Activated CD8-positive, alpha-beta memory T cell treated with anti-CD3 and anti-CD28 coated beads, Interleukin-2, amount 50 U/mL, for 24 hours (primary cell): ENCODE results near the gene PARP2.
"Not testable (repeated sequence)": the region's sequence is repeated elsewhere in the genome, so short reads cannot be mapped to it uniquely, and the experiment has no call there.

Experiments
- DNase-seq: peaks from one replicate; pipeline ENCODE4 v3.0.0-alpha.2; 2020; ENCODE audit errors: extremely low read depth

The PARP2 gene

GRCh38 chr14:20347747-20348146 lies 4.3 kb downstream of the PARP2 start:
- no peak for DNase-seq

DNA sequence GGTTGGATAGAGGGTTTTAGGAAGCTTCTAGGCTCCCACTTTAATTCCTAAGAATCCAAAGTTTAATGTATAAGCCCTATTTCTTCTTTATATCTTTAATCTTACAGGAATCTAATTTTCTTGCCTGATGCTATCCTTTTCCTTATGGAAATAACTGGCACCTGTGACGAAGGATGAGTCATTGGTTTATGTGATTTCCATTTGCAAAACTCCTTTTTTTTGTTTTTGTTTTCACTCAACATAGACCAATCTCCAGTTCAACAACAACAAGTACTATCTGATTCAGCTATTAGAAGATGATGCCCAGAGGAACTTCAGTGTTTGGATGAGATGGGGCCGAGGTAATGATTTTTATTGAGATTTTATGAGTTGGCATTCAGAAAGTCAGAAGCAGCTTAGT lies 6.8 kb downstream of the PARP2 start:
- DNase-seq: no peak

DNA sequence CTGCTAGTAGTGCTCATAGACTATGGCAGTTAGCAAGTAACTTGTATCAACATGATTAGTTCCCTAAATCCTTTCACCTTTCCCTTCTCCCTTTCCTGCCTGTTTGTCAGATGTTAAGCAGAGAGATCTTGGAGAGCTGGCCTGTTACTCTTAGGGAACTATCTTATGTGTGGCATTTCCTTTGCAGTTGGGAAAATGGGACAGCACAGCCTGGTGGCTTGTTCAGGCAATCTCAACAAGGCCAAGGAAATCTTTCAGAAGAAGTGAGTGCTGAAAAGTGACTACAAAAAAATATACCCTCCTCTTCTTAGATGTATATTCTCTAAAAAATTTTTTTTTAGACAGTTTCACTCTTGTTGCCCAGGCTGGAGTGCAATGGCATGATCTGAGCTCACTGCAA lies 7.4 kb downstream of the PARP2 start:
- no peak for DNase-seq

DNA sequence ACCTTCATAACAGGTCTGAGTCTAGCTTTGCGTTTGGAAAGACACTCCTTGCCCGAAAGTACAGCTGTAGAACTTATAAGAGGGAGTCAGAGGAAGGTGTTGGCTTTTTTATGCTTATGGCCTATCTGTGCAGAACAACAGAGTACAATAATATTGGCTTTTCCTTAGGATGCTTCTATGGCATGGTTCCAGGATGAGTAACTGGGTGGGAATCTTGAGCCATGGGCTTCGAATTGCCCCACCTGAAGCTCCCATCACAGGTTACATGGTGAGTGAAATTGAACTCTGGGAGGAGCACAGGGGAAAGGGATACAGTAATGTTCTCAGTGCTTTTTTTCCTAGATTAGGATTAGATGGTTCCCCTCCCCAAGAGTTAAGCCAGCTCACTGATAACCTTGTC lies 13.0 kb downstream of the PARP2 start:
- no peak for DNase-seq

GRCh38 chr14:20358474-20358873 lies 15.0 kb downstream of the PARP2 start:
- DNase-seq: not testable (repeated sequence)

DNA sequence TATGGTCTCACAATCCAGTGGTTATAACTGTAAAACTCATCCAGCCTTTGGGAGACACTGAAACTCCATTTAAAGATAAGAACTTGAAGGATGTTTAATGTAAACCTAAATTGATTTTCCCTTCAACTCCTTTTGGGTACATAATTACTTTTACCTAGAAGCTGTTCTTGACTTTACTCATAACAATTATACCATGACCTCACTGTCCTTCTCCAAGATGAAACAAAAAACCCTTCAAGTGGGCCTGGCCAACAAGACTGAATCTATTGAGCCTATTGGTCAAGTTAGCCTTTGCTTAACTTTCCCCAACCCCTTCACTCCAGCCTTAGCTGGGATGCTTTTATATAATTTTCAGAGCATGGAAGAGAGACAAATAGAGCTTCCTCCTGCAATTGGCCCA lies 22.5 kb downstream of the PARP2 start:
- DNase-seq: no peak

DNA sequence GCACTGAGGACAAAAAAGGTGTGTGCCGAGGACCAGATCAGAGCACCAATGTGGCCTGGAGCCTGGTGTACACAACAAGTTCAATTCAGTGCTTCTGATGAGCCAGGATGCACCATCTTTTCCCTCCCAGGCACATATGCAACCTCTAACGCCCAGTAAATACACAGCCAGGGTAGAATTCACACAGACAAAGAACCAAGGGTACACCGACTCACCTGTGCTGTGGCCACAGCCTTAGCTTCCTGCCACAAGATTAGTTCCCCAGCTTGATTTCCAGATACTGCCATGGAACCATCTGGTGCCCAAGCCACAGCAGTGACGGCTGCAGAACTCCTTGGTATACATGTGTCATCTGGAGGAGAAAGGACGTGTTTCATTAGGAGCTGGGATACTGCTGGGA lies 29.4 kb downstream of the PARP2 start:
- no peak for DNase-seq

- DNase-seq: no peak
These were observed 32.0 kb downstream of the PARP2 start for GRCh38 chr14:20375471-20375870.

DNA sequence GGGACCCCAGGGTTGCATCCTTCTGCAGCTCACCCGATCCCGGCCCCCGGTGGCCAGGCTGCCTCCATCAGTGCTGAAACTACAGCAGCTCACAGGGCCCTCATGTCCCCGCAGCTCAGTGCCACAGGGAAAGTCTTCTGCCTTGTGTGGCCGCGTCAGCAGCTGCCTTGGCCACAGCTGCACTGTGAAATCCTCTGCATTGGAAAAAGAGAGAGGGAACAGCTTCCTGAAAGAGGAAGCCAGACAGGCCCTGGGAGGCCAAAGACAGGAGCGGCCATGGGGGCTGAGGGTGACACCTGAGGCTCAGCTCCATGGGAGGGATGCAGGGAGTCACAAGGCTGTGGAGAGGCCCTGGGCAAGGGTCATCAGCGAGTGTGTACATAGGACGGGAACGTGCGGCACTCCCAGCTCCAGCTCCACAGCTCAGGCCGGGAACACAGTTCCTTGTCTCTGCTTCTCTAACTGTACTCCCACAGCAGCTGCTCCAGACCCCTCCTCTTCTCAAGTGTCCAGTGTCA lies 32.7 kb downstream of the PARP2 start:
- DNase-seq: no peak

- no peak for DNase-seq
These were observed 33.7 kb downstream of the PARP2 start for GRCh38 chr14:20377171-20377570.

DNA sequence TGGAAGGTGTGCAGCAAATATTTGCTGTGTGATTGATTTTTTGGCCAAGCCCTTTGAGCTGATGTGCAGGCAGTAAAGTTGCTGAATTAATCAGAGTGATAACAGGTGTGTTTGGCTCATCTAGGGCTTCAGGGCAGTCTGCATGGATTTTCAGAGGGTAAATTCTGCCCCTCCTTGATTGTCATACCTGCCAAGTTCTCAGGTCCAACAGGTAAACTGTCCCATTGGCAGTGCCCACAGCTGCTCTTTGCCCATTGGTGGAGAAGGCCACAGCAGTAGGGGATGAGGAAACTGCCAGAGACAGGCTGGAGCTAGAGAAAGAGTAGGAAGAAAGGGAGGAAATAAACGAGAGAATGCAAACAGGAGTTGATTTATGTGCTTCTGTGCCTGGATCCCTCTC lies 36.3 kb downstream of the PARP2 start:
- no peak for DNase-seq

DNA sequence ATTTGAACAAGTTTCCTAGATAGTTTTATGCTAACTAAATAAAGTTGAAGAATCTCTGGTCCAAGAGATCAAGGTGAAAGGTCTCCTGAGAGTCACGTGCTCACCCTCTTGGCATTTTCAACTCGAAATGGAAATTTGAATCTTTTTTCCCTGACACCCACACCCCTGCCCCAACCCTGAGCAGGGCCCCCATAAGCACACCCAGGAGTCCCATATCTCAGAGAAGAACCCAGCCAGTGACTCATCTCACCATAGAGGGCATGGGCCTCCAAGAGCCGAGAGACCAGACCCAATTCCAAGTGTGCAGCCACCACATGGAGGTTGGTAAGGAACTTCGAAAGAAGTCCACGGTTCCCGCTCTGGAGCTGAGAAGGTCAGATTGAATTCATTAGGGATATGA lies 37.2 kb downstream of the PARP2 start:
- DNase-seq: no peak

- DNase-seq: no peak
These were observed 37.9 kb downstream of the PARP2 start for GRCh38 chr14:20381341-20381740.

DNA sequence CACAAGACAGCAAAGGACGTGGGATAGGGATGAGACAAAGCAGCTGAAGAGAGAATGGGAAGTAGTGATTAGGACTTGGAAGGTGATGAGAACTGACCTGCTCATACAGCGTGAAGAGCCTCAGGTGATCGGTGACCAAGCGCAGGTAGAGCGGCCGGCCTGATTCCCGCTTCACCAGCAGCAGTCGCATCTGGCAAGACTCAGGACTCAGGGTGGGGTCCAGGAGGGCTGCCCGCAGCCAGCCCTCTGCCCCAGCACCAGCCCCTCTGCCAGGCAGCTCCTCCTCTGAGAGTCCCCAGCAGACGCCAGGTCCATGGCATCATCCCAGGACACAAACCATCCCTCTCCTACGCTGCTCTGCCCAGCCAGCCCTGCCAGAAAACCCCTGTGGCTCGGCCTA lies 39.1 kb downstream of the PARP2 start:
- no peak for DNase-seq

- DNase-seq: no peak
These were observed 39.6 kb downstream of the PARP2 start for GRCh38 chr14:20383032-20383431.

DNA sequence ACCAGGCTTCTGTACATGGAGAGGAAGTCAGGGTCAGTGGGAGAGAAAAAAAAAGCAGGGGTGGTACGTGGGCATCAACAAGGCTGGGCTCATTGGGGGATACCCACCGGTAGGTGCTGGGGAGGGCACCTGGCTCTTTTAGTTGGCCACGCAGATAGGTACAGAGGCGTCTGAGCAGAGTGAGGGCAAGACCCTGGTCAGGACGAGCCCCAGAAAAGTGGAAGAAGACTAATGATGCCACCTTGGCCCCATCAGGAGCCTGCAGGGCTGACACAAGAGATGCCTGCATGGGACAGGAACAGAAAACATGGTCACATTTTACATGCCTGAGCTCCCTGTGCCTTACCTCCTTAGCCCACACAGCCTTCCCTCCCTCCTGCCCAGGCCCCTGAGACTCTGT lies 40.2 kb downstream of the PARP2 start:
- no peak for DNase-seq

DNA sequence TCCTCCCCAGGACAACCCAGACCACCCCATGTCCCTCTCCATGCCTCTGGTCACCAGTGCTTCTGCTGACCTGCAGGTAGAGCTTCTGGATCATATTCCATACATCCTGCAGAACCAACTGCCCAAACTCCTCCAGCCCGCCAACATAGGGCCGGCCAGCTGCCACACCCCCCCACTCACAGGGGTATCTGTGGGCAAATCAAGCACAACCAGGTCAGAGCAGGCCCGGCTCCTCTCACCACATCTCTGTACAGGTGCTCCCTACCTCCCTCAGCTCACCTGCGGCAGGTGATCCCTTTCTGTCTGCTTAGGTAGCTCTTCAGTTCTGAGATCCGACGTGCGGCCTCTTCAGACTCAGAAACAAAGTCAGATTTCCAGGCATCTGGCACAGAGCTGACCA lies 40.9 kb downstream of the PARP2 start:
- no peak for DNase-seq

- DNase-seq: no peak
These were observed 41.5 kb downstream of the PARP2 start for GRCh38 chr14:20384886-20385285.

GRCh38 chr14:20386276-20386855 lies 42.9 kb downstream of the PARP2 start:
- DNase-seq: no peak

DNA sequence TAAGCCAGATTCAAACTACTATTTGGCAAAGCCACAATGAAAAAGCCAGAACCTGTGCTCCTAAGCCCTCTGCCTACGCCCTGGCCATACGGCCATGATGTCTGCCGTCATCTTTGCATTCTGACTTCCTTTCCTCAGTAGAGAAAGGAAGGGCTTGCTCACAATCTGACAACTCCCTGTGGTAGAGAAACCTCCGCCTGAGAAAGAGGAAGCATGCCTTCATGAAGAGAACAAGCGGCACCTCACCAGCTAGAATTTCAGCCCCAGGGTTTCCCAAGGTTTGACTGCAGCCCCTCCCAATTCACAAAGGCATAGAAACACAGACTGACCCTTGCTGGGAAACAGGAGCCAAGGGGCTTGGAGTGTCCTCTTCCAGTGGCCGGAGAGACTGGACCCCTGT lies 44.1 kb downstream of the PARP2 start:
- no peak for DNase-seq

GRCh38 chr14:20388159-20388558 lies 44.7 kb downstream of the PARP2 start:
- DNase-seq: no peak

DNA sequence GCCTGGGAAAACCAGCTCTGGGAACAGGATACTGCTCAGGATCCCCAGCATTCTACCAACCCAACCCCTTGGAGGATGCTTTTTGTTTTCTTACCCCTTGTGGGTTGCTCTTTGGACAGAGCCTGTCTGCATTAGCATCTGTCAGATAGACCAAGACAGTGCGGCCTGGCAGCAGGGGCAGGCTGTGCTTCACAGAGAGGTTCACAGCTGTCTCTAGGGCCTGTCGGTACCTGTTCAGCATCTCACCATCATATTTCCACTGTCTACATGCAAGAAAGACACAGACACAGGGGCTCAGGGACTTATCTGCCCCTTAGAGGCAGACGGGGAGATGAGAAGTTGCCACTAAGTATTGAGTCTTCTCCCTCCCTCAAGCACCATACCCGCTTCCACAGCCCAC lies 48.1 kb downstream of the PARP2 start:
- DNase-seq: no peak

GRCh38 chr14:20397511-20397910 lies 54.1 kb downstream of the PARP2 start:
- no peak for DNase-seq

DNA sequence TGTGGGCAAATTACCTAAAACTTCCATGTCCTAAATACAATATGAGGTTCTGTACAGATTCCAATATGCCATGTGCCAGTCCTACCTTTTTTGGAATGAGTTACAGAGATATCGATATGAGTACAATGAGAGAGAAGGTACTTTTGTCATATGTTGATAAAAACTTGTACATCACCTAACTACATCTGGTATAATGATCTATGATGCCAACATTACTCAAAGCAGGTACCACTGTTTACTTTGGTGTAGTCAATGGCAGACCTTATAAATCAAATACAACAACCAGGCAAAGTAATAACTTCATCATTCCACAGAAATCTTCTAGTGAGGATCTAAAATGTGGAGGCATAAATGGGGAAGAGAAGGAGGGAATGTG lies 57.1 kb downstream of the PARP2 start:
- no peak for DNase-seq
